Measurements from ENCODE around the gene CD80.

CD80 gene

DNA sequence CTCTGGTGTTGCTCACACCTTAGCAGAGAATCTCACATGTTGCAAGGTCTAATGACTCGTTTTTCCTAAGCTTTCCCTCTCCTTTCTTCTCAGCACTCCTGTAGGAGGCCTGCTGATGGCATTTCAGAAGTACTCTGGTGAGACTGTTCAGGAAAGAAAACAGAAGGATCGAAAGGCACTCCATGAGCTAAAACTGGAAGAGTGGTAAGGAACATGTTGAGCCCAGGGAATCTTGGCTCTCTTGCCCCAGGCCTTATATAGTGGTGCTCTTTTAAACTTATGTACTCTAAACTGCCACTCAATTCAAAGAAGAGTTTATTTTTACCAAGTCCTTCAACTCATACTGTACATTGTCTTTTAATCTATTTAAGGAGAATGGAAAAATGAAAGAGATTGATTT is 42.3 kb downstream of the CD80 start:
- H3K4me1 ChIP-seq (ENCODE audit: insufficient read depth, low read length, severe bottlenecking) = no peaks in the 10 kb centered on the region
- no peaks in the 10 kb centered on the region for H3F3A ChIP-seq (ENCODE audit: insufficient read depth, low read length)
- no peaks in the 10 kb centered on the region for H3K9me2 ChIP-seq (ENCODE audit: low read depth, low read length)
- no peak overlapping the region for H3K4me3 ChIP-seq (ENCODE audit: low read depth, low read length, poor library complexity, severe bottlenecking)
- H3K9ac ChIP-seq (ENCODE audit: low read length) = no peak overlapping the region
- no peaks in the 10 kb centered on the region for H3K9me3 ChIP-seq (ENCODE audit: low read length)
- no peaks in the 10 kb centered on the region for H3K27me3 ChIP-seq (ENCODE audit: insufficient read depth, low read length)
- peaks cover 96% of the 10 kb centered on the region for H3K36me3 ChIP-seq (ENCODE audit: insufficient read depth, low read length)
- H3K27ac ChIP-seq (ENCODE audit: low read depth, low read length, poor library complexity, severe bottlenecking) = no peak overlapping the region
- H3K4me2 ChIP-seq (ENCODE audit: low read length) = no peak overlapping the region
- TF ChIP-seq, protein P1, sequence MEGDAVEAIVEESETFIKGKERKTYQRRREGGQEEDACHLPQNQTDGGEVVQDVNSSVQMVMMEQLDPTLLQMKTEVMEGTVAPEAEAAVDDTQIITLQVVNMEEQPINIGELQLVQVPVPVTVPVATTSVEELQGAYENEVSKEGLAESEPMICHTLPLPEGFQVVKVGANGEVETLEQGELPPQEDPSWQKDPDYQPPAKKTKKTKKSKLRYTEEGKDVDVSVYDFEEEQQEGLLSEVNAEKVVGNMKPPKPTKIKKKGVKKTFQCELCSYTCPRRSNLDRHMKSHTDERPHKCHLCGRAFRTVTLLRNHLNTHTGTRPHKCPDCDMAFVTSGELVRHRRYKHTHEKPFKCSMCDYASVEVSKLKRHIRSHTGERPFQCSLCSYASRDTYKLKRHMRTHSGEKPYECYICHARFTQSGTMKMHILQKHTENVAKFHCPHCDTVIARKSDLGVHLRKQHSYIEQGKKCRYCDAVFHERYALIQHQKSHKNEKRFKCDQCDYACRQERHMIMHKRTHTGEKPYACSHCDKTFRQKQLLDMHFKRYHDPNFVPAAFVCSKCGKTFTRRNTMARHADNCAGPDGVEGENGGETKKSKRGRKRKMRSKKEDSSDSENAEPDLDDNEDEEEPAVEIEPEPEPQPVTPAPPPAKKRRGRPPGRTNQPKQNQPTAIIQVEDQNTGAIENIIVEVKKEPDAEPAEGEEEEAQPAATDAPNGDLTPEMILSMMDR (IDR thresholded peaks at IDR 0.05; ENCODE audit: low read length) = no peak
- TF ChIP-seq EZH2 (IDR thresholded peaks at IDR 0.05; ENCODE audit: borderline replicate concordance, low read length) = no peak
- H3K79me2 ChIP-seq (ENCODE audit: insufficient read depth, low read length) = no peaks in the 10 kb centered on the region
- H4K20me1 ChIP-seq (ENCODE audit: insufficient read depth, low read length) = no peaks in the 10 kb centered on the region
- no peak overlapping the region for H2AFZ ChIP-seq (ENCODE audit: low read length)

DNA sequence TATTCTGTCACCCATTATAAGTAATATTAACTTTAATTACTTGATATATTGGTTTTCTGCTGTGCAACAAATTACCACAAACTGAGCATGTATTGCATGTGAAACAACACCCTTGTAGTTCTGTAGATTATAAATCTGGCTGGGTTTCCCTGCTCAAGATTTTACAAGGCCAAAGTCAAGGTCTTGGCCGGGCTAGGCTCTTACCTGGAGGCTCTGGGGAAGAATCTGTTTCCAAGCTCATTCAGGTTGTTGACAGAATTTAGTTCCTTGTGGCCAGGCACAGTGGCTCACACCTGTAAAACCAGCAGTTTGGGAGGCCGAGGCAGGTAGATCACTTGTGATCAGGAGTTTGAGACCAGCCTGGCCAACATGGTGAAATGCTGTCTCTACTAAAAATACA is 44.8 kb downstream of the CD80 start:
- TF ChIP-seq, protein P1 (IDR thresholded peaks at IDR 0.05; ENCODE audit: low read length) = no peak
- no peak for TF ChIP-seq EZH2 (IDR thresholded peaks at IDR 0.05; ENCODE audit: borderline replicate concordance, low read length)
- Histone ChIP-seq H3F3A (ENCODE audit: insufficient read depth, low read length) (no peaks in the 10 kb centered on the region), H3K27me3 (ENCODE audit: insufficient read depth, low read length) (no peaks in the 10 kb centered on the region), H3K9me2 (ENCODE audit: low read depth, low read length) (no peaks in the 10 kb centered on the region), H3K4me2 (ENCODE audit: low read length) (no peak overlapping the region), H3K9ac (ENCODE audit: low read length) (no peak overlapping the region), H3K36me3 (ENCODE audit: insufficient read depth, low read length) (peaks cover 84% of the 10 kb centered on the region), H3K4me1 (ENCODE audit: insufficient read depth, low read length, severe bottlenecking) (no peaks in the 10 kb centered on the region), H3K27ac (ENCODE audit: low read depth, low read length, poor library complexity, severe bottlenecking) (no peak overlapping the region), H3K4me3 (ENCODE audit: low read depth, low read length, poor library complexity, severe bottlenecking) (no peak overlapping the region), H3K9me3 (ENCODE audit: low read length) (no peaks in the 10 kb centered on the region), H3K79me2 (ENCODE audit: insufficient read depth, low read length) (no peaks in the 10 kb centered on the region), H2AFZ (ENCODE audit: low read length) (no peak overlapping the region), H4K20me1 (ENCODE audit: insufficient read depth, low read length) (no peaks in the 10 kb centered on the region)

DNA sequence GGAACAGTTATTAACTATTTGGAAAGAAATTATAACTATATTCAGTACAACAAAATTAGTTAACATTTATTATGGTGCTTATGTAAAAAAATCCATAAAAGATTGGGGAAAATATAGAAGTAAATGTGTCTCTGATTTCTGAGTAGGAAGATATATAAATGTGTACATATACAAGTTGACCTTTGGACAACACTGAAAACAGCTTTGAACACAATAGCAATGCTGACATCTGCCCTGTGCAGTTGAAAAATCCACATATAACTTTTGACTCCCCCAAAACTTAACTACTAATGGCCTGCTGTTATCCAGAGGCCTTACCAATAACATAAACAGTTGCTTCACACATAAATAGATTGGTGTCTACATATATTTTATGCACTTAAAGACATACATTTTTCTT is 48.7 kb downstream of the CD80 start:
- no peaks in the 10 kb centered on the region for H4K20me1 ChIP-seq (ENCODE audit: insufficient read depth, low read length)
- no peak overlapping the region for H2AFZ ChIP-seq (ENCODE audit: low read length)
- H3K79me2 ChIP-seq (ENCODE audit: insufficient read depth, low read length) = peaks cover 3% of the 10 kb centered on the region; the same call in 1 of the 2 replicates
- H3K9me2 ChIP-seq (ENCODE audit: low read depth, low read length) = no peaks in the 10 kb centered on the region
- no peaks in the 10 kb centered on the region for H3K27me3 ChIP-seq (ENCODE audit: insufficient read depth, low read length)
- TF ChIP-seq EZH2 (IDR thresholded peaks at IDR 0.05; ENCODE audit: borderline replicate concordance, low read length) = no peak
- TF ChIP-seq, protein P1 (IDR thresholded peaks at IDR 0.05; ENCODE audit: low read length) = no peak
- no peaks in the 10 kb centered on the region for H3K9me3 ChIP-seq (ENCODE audit: low read length)
- no peaks in the 10 kb centered on the region for H3F3A ChIP-seq (ENCODE audit: insufficient read depth, low read length)
- H3K27ac ChIP-seq (ENCODE audit: low read depth, low read length, poor library complexity, severe bottlenecking) = no peak overlapping the region
- no peak overlapping the region for H3K9ac ChIP-seq (ENCODE audit: low read length)
- no peak overlapping the region for H3K4me2 ChIP-seq (ENCODE audit: low read length)
- H3K4me3 ChIP-seq (ENCODE audit: low read depth, low read length, poor library complexity, severe bottlenecking) = no peak overlapping the region
- H3K36me3 ChIP-seq (ENCODE audit: insufficient read depth, low read length) = peaks cover 81% of the 10 kb centered on the region
- no peaks in the 10 kb centered on the region for H3K4me1 ChIP-seq (ENCODE audit: insufficient read depth, low read length, severe bottlenecking)

All from OCI-LY1 (cell line).